Ishikawa (cell line): ENCODE data around the gene RPL15.

ENCODE experiments used
- CEBPB ChIP-seq: IDR thresholded peaks from 2 replicates; pipeline ENCODE4 v1.6.1; 2012
- CREB1 ChIP-seq: IDR thresholded peaks from 2 replicates; pipeline ENCODE4 v1.6.1; 2012; ENCODE audit warnings: low read depth
- EGR1 ChIP-seq: IDR thresholded peaks from 2 replicates; pipeline ENCODE4 v1.6.1; 2012
- EP300 ChIP-seq: IDR thresholded peaks from 2 replicates; pipeline ENCODE4 v1.6.1; 2012; ENCODE audit warnings: borderline replicate concordance
- FOXM1 ChIP-seq: IDR thresholded peaks from 2 replicates; pipeline ENCODE4 v1.6.1; 2012; ENCODE audit warnings: low read depth, borderline replicate concordance
- MAX ChIP-seq: IDR thresholded peaks from 2 replicates; pipeline ENCODE4 v1.6.1; 2012
- NFIC ChIP-seq: IDR thresholded peaks from 2 replicates; pipeline ENCODE4 v1.6.1; 2012
- RAD21 ChIP-seq: IDR thresholded peaks from 2 replicates; pipeline ENCODE4 v1.6.1; 2012; ENCODE audit warnings: low read depth
- REST ChIP-seq: IDR thresholded peaks from 2 replicates; pipeline ENCODE4 v1.6.1; 2012; ENCODE audit warnings: low read depth, mild to moderate bottlenecking
- TAF1 ChIP-seq: IDR thresholded peaks from 2 replicates; pipeline ENCODE4 v1.6.1; 2012; ENCODE audit warnings: low read depth, mild to moderate bottlenecking
- TCF12 ChIP-seq: IDR thresholded peaks from 2 replicates; pipeline ENCODE4 v1.6.1; 2012; ENCODE audit warnings: low read depth
- TEAD4 ChIP-seq: IDR thresholded peaks from 2 replicates; pipeline ENCODE4 v1.6.1; 2012
- USF1 ChIP-seq: IDR thresholded peaks from 2 replicates; pipeline ENCODE4 v1.6.1; 2012
- YY1 ChIP-seq: IDR thresholded peaks from 2 replicates; pipeline ENCODE4 v1.6.1; 2012; ENCODE audit warnings: low read depth
- ZBTB7A ChIP-seq: IDR thresholded peaks from 2 replicates; pipeline ENCODE4 v1.6.1; 2012; ENCODE audit warnings: low read depth

Gene RPL15

GRCh38 chr3:23916886-23917678, at the start of gene RPL15, which contains the start of gene NKIRAS1:
TSS of gene RPL15 (plus strand) at chr3:23917132. CDS start at chr3:23917860, 728 bp downstream.
TSS of gene NKIRAS1 (minus strand) at chr3:23916990. CDS start at chr3:23910904, 6,086 bp downstream.
- no peak for TF ChIP-seq USF1
- peak; percentile 65 for TF ChIP-seq TCF12
- 0 out of 2 replicates have a peak, but pooled peaks have one; percentile 20 for TF ChIP-seq TEAD4
- TF ChIP-seq NFIC, result peak; percentile 34; the same call in 1 of the 2 replicates
- no peak for TF ChIP-seq CEBPB
- TF ChIP-seq REST, result no peak; the same call in 1 of the 2 replicates
- TF ChIP-seq YY1, result peak; percentile 90
- TF ChIP-seq ZBTB7A, result no peak
- peak; percentile 54; the same call in 1 of the 2 replicates for TF ChIP-seq EP300
- no peak for TF ChIP-seq RAD21
- peak; percentile 90 for TF ChIP-seq MAX
- TF ChIP-seq FOXM1, result 0 out of 2 replicates have a peak, but pooled peaks have one; percentile 44
- TF ChIP-seq TAF1, result peak; percentile 99
- TF ChIP-seq CREB1, result 0 out of 2 replicates have a peak, but pooled peaks have one; percentile 50
- TF ChIP-seq EGR1, result peak; percentile 55; the same call in 1 of the 2 replicates

- TF ChIP-seq EP300, result no peak
- no peak for TF ChIP-seq TAF1
- no peak for TF ChIP-seq USF1
- no peak for TF ChIP-seq RAD21
- TF ChIP-seq TEAD4, result no peak
Observed at GRCh38 chr3:23867400-23867799, 49.5 kb upstream of the RPL15 start.

- no peak for TF ChIP-seq ZBTB7A
- no peak for TF ChIP-seq YY1
- TF ChIP-seq CREB1, result no peak
- TF ChIP-seq TEAD4, result no peak
- no peak for TF ChIP-seq MAX
- no peak for TF ChIP-seq CEBPB
Observed at GRCh38 chr3:23867838-23868237, 49.1 kb upstream of the RPL15 start.

- TF ChIP-seq REST, result no peak
- TF ChIP-seq CREB1, result no peak
- TF ChIP-seq TCF12, result no peak
- no peak for TF ChIP-seq EGR1
- TF ChIP-seq NFIC, result no peak
- TF ChIP-seq ZBTB7A, result no peak
- no peak for TF ChIP-seq RAD21
- TF ChIP-seq TAF1, result no peak
- TF ChIP-seq MAX, result no peak
- TF ChIP-seq FOXM1, result no peak
- TF ChIP-seq CEBPB, result no peak
- no peak for TF ChIP-seq YY1
- TF ChIP-seq EP300, result no peak
- TF ChIP-seq USF1, result no peak
- TF ChIP-seq TEAD4, result no peak
Observed at GRCh38 chr3:23869977-23870662, 46.8 kb upstream of the RPL15 start.
